ENCODE data around the gene ADCY9.

DNA sequence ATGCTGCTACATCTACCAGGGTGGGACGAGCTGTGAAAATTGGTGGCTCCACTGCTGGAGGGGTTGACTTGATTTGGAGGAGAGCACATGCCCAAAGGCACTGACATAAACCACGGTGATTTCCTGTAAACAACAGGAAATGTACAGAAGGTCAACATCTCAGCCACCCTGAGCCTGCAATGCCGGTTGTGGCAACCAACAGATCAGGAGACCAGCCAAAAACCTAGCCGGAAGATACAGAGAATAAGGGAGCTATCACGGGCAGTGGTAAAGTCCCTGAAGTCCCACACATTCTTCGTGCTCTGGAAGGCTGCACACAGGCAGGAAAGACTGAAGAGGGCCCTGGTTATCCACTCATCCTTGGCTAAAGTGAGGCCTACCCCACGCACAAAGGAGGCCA is 56.2 kb downstream of the ADCY9 start:
- TF ChIP-seq POLR2A (IDR thresholded peaks at IDR 0.05): no peak
- TF ChIP-seq, protein P1, sequence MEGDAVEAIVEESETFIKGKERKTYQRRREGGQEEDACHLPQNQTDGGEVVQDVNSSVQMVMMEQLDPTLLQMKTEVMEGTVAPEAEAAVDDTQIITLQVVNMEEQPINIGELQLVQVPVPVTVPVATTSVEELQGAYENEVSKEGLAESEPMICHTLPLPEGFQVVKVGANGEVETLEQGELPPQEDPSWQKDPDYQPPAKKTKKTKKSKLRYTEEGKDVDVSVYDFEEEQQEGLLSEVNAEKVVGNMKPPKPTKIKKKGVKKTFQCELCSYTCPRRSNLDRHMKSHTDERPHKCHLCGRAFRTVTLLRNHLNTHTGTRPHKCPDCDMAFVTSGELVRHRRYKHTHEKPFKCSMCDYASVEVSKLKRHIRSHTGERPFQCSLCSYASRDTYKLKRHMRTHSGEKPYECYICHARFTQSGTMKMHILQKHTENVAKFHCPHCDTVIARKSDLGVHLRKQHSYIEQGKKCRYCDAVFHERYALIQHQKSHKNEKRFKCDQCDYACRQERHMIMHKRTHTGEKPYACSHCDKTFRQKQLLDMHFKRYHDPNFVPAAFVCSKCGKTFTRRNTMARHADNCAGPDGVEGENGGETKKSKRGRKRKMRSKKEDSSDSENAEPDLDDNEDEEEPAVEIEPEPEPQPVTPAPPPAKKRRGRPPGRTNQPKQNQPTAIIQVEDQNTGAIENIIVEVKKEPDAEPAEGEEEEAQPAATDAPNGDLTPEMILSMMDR (IDR thresholded peaks at IDR 0.05): no peak
